ENCODE data around the gene SDK1. TPM values are rescaled to one million over a fixed set of nuclear protein-coding genes. Genes with fewer than 3 reads are reported as not detected.

Gene SDK1
- total RNA-seq, 1 experiment from 2014 or later, result 9.3 TPM

DNA sequence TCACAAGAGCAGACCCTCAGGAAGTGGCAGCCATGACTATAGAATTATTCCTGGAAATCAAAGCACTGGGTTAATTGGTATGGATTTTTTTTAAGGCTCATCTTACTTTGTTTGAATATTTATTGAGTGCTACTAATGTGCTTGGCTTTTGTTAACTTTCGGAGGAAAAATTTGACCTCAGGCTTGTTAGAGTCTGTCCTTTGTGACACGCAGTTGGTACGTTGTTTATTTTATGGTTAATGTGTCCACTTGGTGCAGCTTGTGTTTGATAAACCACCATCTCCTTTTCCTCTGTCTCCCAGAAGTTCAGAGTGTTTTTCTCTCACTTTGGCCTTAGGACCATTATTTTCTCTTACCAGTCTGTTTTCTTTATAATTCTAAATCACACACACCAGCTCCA is 268.6 kb downstream of the SDK1 start:
- H3K4me1 Mint-ChIP-seq, result peaks cover 18% of the 10 kb centered on the region
- TF ChIP-seq CREM (CRISPR knock-in tag; IDR thresholded peaks at IDR 0.05), result no peak
- TF ChIP-seq NR1H2 (CRISPR knock-in tag; IDR thresholded peaks at IDR 0.05), result no peak
- TF ChIP-seq, protein P1, sequence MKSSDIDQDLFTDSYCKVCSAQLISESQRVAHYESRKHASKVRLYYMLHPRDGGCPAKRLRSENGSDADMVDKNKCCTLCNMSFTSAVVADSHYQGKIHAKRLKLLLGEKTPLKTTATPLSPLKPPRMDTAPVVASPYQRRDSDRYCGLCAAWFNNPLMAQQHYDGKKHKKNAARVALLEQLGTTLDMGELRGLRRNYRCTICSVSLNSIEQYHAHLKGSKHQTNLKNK (CRISPR knock-in tag; IDR thresholded peaks at IDR 0.05), result no peak
- no peak for TF ChIP-seq NR2C2 (CRISPR knock-in tag; IDR thresholded peaks at IDR 0.05)
- TF ChIP-seq STAT6 (CRISPR knock-in tag; conservative IDR thresholded peaks at IDR 0.05; ENCODE audit: low read depth), result no peak
- TF ChIP-seq SOX15 (CRISPR knock-in tag; IDR thresholded peaks at IDR 0.05), result no peak
- H3K27me3 Mint-ChIP-seq (ENCODE audit: low read depth), result no peaks in the 10 kb centered on the region
- CTCF ChIA-PET, result no interaction called here
- POLR2A ChIA-PET, result no interaction called here
- no peak for ATAC-seq
- no peak overlapping the region for H3K27ac Mint-ChIP-seq
- DNase-seq (ENCODE audit: low spot score), result no peak
- no peak overlapping the region for H3K4me3 Mint-ChIP-seq
- H3K9me3 Mint-ChIP-seq, result no peaks in the 10 kb centered on the region
- no peaks in the 10 kb centered on the region for H3K36me3 Mint-ChIP-seq

GRCh38 chr7:3573151-3573550 is 272.1 kb downstream of the SDK1 start:
- peaks cover 15% of the 10 kb centered on the region for H3K36me3 Mint-ChIP-seq
- H3K27me3 Mint-ChIP-seq (ENCODE audit: low read depth), result peaks cover 3% of the 10 kb centered on the region; the same call in 1 of the 2 replicates
- peaks cover 15% of the 10 kb centered on the region for H3K9me3 Mint-ChIP-seq
- POLR2A ChIA-PET, result no interaction called here
- DNase-seq (ENCODE audit: low spot score) (no peak), ATAC-seq (no peak)
- TF ChIP-seq PRDM15 (CRISPR knock-in tag; IDR thresholded peaks at IDR 0.05), result no peak
- no peak for TF ChIP-seq NR1H2 (CRISPR knock-in tag; IDR thresholded peaks at IDR 0.05)
- no peak for TF ChIP-seq JAZF1 (CRISPR knock-in tag; IDR thresholded peaks at IDR 0.05)
- no peak for TF ChIP-seq CREB1 (CRISPR knock-in tag; IDR thresholded peaks at IDR 0.05)
- TF ChIP-seq MAX (CRISPR knock-in tag; IDR thresholded peaks at IDR 0.05), result no peak
- TF ChIP-seq NFATC4 (CRISPR knock-in tag; IDR thresholded peaks at IDR 0.05), result no peak
- peaks cover 18% of the 10 kb centered on the region for H3K4me1 Mint-ChIP-seq
- CTCF ChIA-PET, result interaction anchor here (0.7 to 1.0 kb wide), 2 partner anchors 91 to 173 kb away, joined by 3 read pairs; no protein-coding TSS in a partner anchor
- H3K4me3 Mint-ChIP-seq, result no peak overlapping the region
- H3K27ac Mint-ChIP-seq, result peak overlapping the region; percentile 16; the same call in 1 of the 2 replicates

DNA sequence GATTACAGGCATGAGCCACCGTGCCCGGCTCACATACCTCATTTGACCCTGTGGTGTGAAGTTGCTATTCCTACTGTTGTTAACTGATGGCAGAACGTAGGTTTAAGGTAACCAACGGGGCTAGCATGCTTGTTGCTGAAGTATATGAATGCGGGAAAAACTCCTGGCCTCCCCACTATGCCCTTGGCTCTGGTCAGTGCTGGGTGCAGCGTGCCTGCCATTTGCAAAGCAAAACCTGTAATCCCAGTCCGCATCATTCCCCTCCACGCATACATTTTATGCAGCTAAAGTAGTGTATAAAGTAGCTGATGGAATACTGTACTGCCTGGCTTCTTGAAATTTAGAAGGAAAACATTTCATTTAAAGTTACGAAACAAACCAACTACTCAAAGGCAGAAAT is 273.3 kb downstream of the SDK1 start:
- CTCF ChIA-PET, result no interaction called here
- DNase-seq (ENCODE audit: low spot score) (no peak), ATAC-seq (no peak)
- H3K27ac Mint-ChIP-seq, result no peak overlapping the region
- peaks cover 27% of the 10 kb centered on the region for H3K9me3 Mint-ChIP-seq
- POLR2A ChIA-PET, result no interaction called here
- TF ChIP-seq, protein P2, sequence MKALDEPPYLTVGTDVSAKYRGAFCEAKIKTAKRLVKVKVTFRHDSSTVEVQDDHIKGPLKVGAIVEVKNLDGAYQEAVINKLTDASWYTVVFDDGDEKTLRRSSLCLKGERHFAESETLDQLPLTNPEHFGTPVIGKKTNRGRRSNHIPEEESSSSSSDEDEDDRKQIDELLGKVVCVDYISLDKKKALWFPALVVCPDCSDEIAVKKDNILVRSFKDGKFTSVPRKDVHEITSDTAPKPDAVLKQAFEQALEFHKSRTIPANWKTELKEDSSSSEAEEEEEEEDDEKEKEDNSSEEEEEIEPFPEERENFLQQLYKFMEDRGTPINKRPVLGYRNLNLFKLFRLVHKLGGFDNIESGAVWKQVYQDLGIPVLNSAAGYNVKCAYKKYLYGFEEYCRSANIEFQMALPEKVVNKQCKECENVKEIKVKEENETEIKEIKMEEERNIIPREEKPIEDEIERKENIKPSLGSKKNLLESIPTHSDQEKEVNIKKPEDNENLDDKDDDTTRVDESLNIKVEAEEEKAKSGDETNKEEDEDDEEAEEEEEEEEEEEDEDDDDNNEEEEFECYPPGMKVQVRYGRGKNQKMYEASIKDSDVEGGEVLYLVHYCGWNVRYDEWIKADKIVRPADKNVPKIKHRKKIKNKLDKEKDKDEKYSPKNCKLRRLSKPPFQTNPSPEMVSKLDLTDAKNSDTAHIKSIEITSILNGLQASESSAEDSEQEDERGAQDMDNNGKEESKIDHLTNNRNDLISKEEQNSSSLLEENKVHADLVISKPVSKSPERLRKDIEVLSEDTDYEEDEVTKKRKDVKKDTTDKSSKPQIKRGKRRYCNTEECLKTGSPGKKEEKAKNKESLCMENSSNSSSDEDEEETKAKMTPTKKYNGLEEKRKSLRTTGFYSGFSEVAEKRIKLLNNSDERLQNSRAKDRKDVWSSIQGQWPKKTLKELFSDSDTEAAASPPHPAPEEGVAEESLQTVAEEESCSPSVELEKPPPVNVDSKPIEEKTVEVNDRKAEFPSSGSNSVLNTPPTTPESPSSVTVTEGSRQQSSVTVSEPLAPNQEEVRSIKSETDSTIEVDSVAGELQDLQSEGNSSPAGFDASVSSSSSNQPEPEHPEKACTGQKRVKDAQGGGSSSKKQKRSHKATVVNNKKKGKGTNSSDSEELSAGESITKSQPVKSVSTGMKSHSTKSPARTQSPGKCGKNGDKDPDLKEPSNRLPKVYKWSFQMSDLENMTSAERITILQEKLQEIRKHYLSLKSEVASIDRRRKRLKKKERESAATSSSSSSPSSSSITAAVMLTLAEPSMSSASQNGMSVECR (CRISPR knock-in tag; IDR thresholded peaks at IDR 0.05; ENCODE audit: borderline replicate concordance), result no peak
- H3K4me3 Mint-ChIP-seq, result no peak overlapping the region
- H3K4me1 Mint-ChIP-seq, result peaks cover 18% of the 10 kb centered on the region
- H3K36me3 Mint-ChIP-seq, result peaks cover 27% of the 10 kb centered on the region
- peaks cover 3% of the 10 kb centered on the region; the same call in 1 of the 2 replicates for H3K27me3 Mint-ChIP-seq (ENCODE audit: low read depth)

All from WTC11 (cell line).